ENCODE data around the gene FAR1.

Gene FAR1

DNA sequence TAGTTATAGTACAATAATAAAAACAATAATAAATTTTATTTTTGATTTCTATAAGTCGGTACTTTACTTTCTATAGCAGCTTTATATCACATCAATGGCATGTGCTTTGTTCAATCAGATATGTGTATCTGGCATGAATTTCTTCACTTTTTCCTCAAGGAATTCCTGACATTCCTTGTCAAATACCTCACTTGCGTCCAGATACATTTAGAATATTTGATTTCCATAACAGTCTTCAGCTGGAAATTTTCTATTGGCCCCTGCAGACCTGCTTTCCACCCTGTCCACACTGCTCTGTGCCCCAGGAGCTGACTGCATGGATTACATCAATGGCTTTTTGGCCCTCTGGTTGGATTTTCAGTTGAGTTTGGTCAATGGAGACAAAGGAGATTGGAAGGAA lies 93.2 kb downstream of the FAR1 start:
- Histone ChIP-seq H3K4me2 (no peak overlapping the region), H3K27ac (no peak overlapping the region), H3K27me3 (ENCODE audit: insufficient read depth, low read depth) (no peaks in the 10 kb centered on the region), H3K4me1 (ENCODE audit: low read depth, poor library complexity, severe bottlenecking) (no peaks in the 10 kb centered on the region), H3K9ac (no peak overlapping the region), H3K4me3 (IDR thresholded peaks at IDR 0.05; ENCODE audit: insufficient read depth, low read depth, low read length) (no peak overlapping the region), H2AFZ (ENCODE audit: low read depth) (no peak overlapping the region), H3K36me3 (ENCODE audit: insufficient read depth) (no peaks in the 10 kb centered on the region), H4K20me1 (ENCODE audit: insufficient read depth) (no peaks in the 10 kb centered on the region), H3K79me2 (ENCODE audit: insufficient read depth, low read depth) (no peaks in the 10 kb centered on the region)
- TF ChIP-seq, protein P1, sequence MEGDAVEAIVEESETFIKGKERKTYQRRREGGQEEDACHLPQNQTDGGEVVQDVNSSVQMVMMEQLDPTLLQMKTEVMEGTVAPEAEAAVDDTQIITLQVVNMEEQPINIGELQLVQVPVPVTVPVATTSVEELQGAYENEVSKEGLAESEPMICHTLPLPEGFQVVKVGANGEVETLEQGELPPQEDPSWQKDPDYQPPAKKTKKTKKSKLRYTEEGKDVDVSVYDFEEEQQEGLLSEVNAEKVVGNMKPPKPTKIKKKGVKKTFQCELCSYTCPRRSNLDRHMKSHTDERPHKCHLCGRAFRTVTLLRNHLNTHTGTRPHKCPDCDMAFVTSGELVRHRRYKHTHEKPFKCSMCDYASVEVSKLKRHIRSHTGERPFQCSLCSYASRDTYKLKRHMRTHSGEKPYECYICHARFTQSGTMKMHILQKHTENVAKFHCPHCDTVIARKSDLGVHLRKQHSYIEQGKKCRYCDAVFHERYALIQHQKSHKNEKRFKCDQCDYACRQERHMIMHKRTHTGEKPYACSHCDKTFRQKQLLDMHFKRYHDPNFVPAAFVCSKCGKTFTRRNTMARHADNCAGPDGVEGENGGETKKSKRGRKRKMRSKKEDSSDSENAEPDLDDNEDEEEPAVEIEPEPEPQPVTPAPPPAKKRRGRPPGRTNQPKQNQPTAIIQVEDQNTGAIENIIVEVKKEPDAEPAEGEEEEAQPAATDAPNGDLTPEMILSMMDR (conservative IDR thresholded peaks at IDR 0.05; ENCODE audit: low read depth, low read length) = no peak

DNA sequence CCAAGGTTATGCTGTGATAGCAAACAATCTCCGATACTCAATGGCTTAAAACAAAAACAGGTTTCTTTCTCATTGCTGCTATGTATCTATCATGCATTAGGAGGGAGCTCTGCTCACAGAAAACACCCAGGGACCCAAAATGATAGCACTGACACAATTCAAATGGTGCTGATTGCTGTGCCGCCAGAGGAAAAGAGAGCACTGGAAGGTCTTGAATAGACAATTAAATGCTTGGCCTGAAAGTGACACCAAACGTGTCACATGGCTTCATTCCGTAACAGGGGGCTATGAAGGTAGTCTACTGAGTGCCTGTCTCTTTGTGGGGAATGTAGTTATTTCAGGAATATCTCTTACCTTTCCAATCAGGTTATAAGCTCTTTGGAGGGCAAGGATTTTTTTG lies 94.2 kb downstream of the FAR1 start:
- no peak overlapping the region for H3K9ac ChIP-seq
- no peaks in the 10 kb centered on the region for H4K20me1 ChIP-seq (ENCODE audit: insufficient read depth)
- no peak overlapping the region for H3K27ac ChIP-seq
- no peaks in the 10 kb centered on the region for H3K79me2 ChIP-seq (ENCODE audit: insufficient read depth, low read depth)
- H3K36me3 ChIP-seq (ENCODE audit: insufficient read depth) = no peaks in the 10 kb centered on the region
- H3K4me2 ChIP-seq = no peak overlapping the region
- no peak overlapping the region for H2AFZ ChIP-seq (ENCODE audit: low read depth)
- no peak overlapping the region for H3K4me3 ChIP-seq (IDR thresholded peaks at IDR 0.05; ENCODE audit: insufficient read depth, low read depth, low read length)
- H3K4me1 ChIP-seq (ENCODE audit: low read depth, poor library complexity, severe bottlenecking) = no peaks in the 10 kb centered on the region
- TF ChIP-seq, protein P1 (conservative IDR thresholded peaks at IDR 0.05; ENCODE audit: low read depth, low read length) = no peak
- H3K27me3 ChIP-seq (ENCODE audit: insufficient read depth, low read depth) = no peaks in the 10 kb centered on the region

DNA sequence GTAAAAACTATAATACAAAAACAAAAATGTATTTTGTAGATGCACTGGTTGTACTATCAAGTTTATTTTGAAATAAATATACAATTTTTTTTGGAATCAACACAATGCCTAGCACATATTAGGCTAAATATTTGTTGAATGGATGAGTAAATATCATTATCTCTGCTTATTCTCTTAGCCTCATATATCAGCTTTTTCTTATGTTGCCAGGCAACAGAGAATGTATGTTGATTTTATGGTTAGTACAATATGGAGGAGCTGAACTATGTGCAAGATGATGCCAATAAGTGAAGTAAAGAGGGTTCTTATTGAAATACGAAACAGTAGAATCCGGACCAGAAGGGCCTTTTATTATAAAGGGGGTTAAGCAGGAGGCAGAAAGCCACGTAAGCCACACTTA lies 94.9 kb downstream of the FAR1 start:
- H3K79me2 ChIP-seq (ENCODE audit: insufficient read depth, low read depth) = no peaks in the 10 kb centered on the region

DNA sequence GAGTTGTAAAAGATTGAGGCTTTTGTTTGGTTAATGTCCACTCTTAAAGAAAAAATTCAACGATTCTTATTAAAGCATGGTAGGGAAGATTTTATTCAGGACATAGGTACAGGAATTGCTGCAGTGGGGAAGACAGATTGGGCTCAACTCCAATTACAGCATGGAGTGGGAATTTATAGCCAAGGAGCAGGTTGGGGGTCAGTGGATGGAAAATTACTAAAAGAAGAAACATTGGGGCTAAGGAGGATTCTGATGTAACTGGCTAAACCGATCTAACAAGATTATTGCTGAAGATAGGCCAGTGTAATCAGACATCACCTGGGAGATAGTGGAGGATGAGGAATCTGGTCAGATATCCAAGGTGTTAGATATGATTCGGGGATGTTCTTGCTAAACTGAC lies 97.4 kb downstream of the FAR1 start:
- Histone ChIP-seq H3K4me3 (IDR thresholded peaks at IDR 0.05; ENCODE audit: insufficient read depth, low read depth, low read length) (no peak overlapping the region), H3K36me3 (ENCODE audit: insufficient read depth) (no peaks in the 10 kb centered on the region), H4K20me1 (ENCODE audit: insufficient read depth) (no peaks in the 10 kb centered on the region), H3K27ac (no peak overlapping the region), H3K79me2 (ENCODE audit: insufficient read depth, low read depth) (no peaks in the 10 kb centered on the region), H3K27me3 (ENCODE audit: insufficient read depth, low read depth) (no peaks in the 10 kb centered on the region), H3K4me2 (no peak overlapping the region), H3K4me1 (ENCODE audit: low read depth, poor library complexity, severe bottlenecking) (no peaks in the 10 kb centered on the region), H2AFZ (ENCODE audit: low read depth) (no peak overlapping the region), H3K9ac (no peak overlapping the region)
- TF ChIP-seq, protein P1 (conservative IDR thresholded peaks at IDR 0.05; ENCODE audit: low read depth, low read length) = no peak

More for the DNA sequence above, 94.9 kb downstream of the FAR1 start:
- TF ChIP-seq, protein P1 (conservative IDR thresholded peaks at IDR 0.05; ENCODE audit: low read depth, low read length) = no peak
- Histone ChIP-seq H4K20me1 (ENCODE audit: insufficient read depth) (no peaks in the 10 kb centered on the region), H3K4me1 (ENCODE audit: low read depth, poor library complexity, severe bottlenecking) (no peaks in the 10 kb centered on the region), H3K27me3 (ENCODE audit: insufficient read depth, low read depth) (no peaks in the 10 kb centered on the region), H3K9ac (no peak overlapping the region), H3K4me2 (no peak overlapping the region), H3K36me3 (ENCODE audit: insufficient read depth) (no peaks in the 10 kb centered on the region), H3K27ac (no peak overlapping the region), H3K4me3 (IDR thresholded peaks at IDR 0.05; ENCODE audit: insufficient read depth, low read depth, low read length) (no peak overlapping the region), H2AFZ (ENCODE audit: low read depth) (no peak overlapping the region)
